PFSK-1 (cell line): Measurements from ENCODE around the gene TMEM242.

Source experiments
- FOXP2 ChIP-seq: optimal IDR thresholded peaks from 2 replicates; pipeline ENCODE3; 2011; ENCODE audit warnings: borderline replicate concordance, control low read depth, inconsistent platforms; ENCODE audit not compliant: insufficient read depth; ENCODE audit errors: extremely low read length, extremely low read depth
- POLR2AphosphoS5 ChIP-seq: IDR thresholded peaks from 2 replicates; pipeline ENCODE4 v1.6.1; 2012; ENCODE audit warnings: low read depth, mild to moderate bottlenecking, control low read depth, low read length, moderate library complexity
- SIN3A ChIP-seq: IDR thresholded peaks from 2 replicates; pipeline ENCODE4 v1.6.1; 2012; ENCODE audit warnings: mild to moderate bottlenecking, low read length, moderate library complexity, borderline replicate concordance; ENCODE audit not compliant: insufficient read depth
- TAF1 ChIP-seq: IDR thresholded peaks from 2 replicates; pipeline ENCODE4 v1.6.1; 2012; ENCODE audit warnings: low read length, control low read depth, borderline replicate concordance; ENCODE audit not compliant: insufficient read depth
- TF ChIP-seq, protein P1 (sequence below), 2 experiments: IDR thresholded peaks; 2 replicates each; pipeline versions ENCODE4 v1.6.1 to v1.8.0; 2011 to 2012; ENCODE audit warnings: low read depth in 2 of 2, low read length in 2 of 2, control low read depth in 1 of 2, inconsistent platforms in 1 of 2, mild to moderate bottlenecking in 1 of 2, moderate library complexity in 1 of 2; ENCODE audit not compliant: insufficient read depth in 1 of 2

TMEM242 gene

GRCh38 chr6:157339432-157339831 lies 16.1 kb upstream of the TMEM242 start:
- TF ChIP-seq, protein P1, sequence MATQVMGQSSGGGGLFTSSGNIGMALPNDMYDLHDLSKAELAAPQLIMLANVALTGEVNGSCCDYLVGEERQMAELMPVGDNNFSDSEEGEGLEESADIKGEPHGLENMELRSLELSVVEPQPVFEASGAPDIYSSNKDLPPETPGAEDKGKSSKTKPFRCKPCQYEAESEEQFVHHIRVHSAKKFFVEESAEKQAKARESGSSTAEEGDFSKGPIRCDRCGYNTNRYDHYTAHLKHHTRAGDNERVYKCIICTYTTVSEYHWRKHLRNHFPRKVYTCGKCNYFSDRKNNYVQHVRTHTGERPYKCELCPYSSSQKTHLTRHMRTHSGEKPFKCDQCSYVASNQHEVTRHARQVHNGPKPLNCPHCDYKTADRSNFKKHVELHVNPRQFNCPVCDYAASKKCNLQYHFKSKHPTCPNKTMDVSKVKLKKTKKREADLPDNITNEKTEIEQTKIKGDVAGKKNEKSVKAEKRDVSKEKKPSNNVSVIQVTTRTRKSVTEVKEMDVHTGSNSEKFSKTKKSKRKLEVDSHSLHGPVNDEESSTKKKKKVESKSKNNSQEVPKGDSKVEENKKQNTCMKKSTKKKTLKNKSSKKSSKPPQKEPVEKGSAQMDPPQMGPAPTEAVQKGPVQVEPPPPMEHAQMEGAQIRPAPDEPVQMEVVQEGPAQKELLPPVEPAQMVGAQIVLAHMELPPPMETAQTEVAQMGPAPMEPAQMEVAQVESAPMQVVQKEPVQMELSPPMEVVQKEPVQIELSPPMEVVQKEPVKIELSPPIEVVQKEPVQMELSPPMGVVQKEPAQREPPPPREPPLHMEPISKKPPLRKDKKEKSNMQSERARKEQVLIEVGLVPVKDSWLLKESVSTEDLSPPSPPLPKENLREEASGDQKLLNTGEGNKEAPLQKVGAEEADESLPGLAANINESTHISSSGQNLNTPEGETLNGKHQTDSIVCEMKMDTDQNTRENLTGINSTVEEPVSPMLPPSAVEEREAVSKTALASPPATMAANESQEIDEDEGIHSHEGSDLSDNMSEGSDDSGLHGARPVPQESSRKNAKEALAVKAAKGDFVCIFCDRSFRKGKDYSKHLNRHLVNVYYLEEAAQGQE (IDR thresholded peaks at IDR 0.05; ENCODE audit: insufficient read depth in 1 of 2, low read depth in 2 of 2, low read length in 2 of 2) = no peak
- TF ChIP-seq SIN3A (no peak), FOXP2 (no peak), TAF1 (no peak), POLR2AphosphoS5 (no peak)

DNA sequence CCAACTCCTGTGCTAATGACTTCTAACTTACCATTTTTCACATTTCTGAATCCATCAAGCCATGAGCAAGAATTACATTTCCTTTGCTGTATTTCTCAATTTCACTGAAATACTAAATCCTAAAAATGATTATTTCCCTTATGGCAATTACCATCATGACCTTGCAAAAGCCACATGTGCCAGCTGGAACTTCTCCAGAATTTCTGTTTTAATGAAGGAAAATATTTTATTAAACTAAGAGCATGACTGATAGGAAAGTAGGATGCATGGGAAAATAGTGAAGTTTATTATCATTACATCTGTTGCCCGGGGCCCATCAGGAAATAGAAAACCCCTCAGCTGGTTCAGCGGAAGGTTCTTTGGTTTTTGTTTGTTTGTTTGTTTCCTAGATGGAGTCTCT lies 14.4 kb upstream of the TMEM242 start:
- TF ChIP-seq, protein P1 (IDR thresholded peaks at IDR 0.05; ENCODE audit: insufficient read depth in 1 of 2, low read depth in 2 of 2, low read length in 2 of 2) = no peak
- TF ChIP-seq FOXP2 (no peak), TAF1 (no peak), SIN3A (no peak), POLR2AphosphoS5 (no peak)

DNA sequence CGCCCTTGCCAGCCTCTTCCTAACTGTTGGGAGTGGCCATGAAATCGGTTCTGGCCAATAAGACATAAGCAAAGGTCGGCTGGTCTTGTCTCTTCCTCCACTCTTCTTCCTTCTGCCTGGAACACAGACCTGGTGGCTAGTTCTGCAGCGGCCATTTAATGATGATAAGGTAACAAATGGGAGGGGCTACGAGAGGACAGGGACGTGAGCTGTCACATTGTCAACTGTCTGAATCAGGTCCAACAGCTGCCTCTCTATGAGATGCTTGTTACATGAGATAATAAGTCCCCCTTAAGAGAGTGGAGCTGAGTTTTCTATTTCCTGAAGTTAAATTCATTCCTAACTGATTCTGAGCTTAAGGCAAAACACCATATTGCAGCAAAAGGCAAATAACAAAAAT lies 12.5 kb upstream of the TMEM242 start:
- TF ChIP-seq POLR2AphosphoS5 = no peak
- TF ChIP-seq, protein P1 (IDR thresholded peaks at IDR 0.05; ENCODE audit: insufficient read depth in 1 of 2, low read depth in 2 of 2, low read length in 2 of 2) = no peak

DNA sequence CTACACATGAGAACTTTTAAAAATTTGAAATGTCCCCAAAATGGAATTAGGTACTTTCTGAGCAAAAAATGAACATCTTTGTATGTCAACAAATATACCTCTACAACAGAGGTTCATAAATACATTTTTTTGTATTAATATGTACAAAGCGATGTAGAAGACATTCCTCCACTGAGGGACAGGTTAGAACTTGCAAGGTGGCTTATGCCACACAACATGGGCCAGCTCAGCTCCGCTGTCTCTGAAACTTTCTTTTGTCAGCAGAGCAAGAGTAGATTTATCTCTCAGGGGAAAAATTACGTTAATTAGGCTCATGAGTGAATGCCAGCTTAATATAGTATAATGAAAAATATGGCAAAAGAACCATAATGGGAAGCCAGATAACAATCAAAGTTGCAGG lies 10.6 kb upstream of the TMEM242 start:
- TF ChIP-seq, protein P1 (IDR thresholded peaks at IDR 0.05; ENCODE audit: insufficient read depth in 1 of 2, low read depth in 2 of 2, low read length in 2 of 2) = no peak
- TF ChIP-seq SIN3A (no peak), TAF1 (no peak), POLR2AphosphoS5 (no peak), FOXP2 (no peak)

GRCh38 chr6:157333537-157333936 lies 10.2 kb upstream of the TMEM242 start:
- TF ChIP-seq SIN3A = no peak
- no peak for TF ChIP-seq FOXP2
- no peak for TF ChIP-seq TAF1
- no peak for TF ChIP-seq POLR2AphosphoS5
- TF ChIP-seq, protein P1 (IDR thresholded peaks at IDR 0.05; ENCODE audit: insufficient read depth in 1 of 2, low read depth in 2 of 2, low read length in 2 of 2) = no peak
